Measurements from ENCODE around the gene SUV39H2.

SUV39H2 gene

DNA sequence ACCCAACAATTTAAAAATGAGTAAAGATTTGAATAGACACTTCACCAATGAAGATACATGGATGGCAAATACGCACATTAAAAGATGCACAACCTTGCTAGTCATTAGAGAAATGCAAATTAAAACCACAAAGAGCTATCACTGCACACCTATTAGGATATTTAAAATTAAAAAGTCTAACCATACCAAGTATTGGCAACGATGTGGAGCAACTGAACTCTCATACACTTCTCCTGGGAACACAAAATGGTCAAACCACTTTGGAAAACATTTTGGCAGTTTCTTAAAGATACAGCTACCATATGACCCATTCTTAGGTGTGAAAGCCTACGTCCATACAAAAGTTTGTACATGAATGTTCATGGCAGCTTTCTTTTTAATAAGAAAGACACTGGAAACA lies 39.2 kb downstream of the SUV39H2 start:
- no peak overlapping the region for H4K91ac ChIP-seq (ENCODE audit: low read depth, low read length)
- no peak overlapping the region for H3K4me3 ChIP-seq (ENCODE audit: low read depth, low read length)
- H2BK120ac ChIP-seq (ENCODE audit: insufficient read depth, low read length, poor library complexity) = no peak overlapping the region
- H3K18ac ChIP-seq (ENCODE audit: low read length) = no peak overlapping the region
- no peaks in the 10 kb centered on the region for H3K27me3 ChIP-seq (ENCODE audit: insufficient read depth, low read length)
- H3K27ac ChIP-seq (ENCODE audit: low read depth, low read length) = no peak overlapping the region
- no peak overlapping the region for H2BK12ac ChIP-seq (ENCODE audit: low read length)
- peaks cover 3% of the 10 kb centered on the region for H3K9me3 ChIP-seq (ENCODE audit: insufficient read depth, low read depth, low read length)
- no peak overlapping the region for H3K23ac ChIP-seq (ENCODE audit: low read length)
- no peaks in the 10 kb centered on the region for H3K79me2 ChIP-seq (ENCODE audit: control insufficient read depth, insufficient read depth, low read length, poor library complexity)
- H3K36me3 ChIP-seq (ENCODE audit: control insufficient read depth in 1 of 2, insufficient read depth in 2 of 2, low read length in 2 of 2) = peaks cover 16 to 26% of the 10 kb centered on the region in 2 experiments
- H3K4me1 ChIP-seq (ENCODE audit: control insufficient read depth in 1 of 2, insufficient read depth in 2 of 2, low read length in 2 of 2) = no peaks in the 10 kb centered on the region
- no peak overlapping the region for H4K8ac ChIP-seq (ENCODE audit: low read depth, low read length)
- no peak overlapping the region for H2AFZ ChIP-seq (ENCODE audit: insufficient read depth, low read length, poor library complexity)
- no peak overlapping the region for H3K4ac ChIP-seq (ENCODE audit: low read depth, low read length)
- no peak overlapping the region for H3K14ac ChIP-seq (ENCODE audit: low read length)
- no peak overlapping the region for H2AK5ac ChIP-seq (ENCODE audit: low read length)
- no peak overlapping the region for H2BK5ac ChIP-seq (ENCODE audit: low read depth, low read length, poor library complexity)
- no peak overlapping the region for H3K9ac ChIP-seq (ENCODE audit: low read length)
- H3K79me1 ChIP-seq (ENCODE audit: low read length) = no peaks in the 10 kb centered on the region
- WGBS (ENCODE audit: extremely low coverage, insufficient coverage, insufficient read length) = no CpG with 5 or more reads among the region's 3 CpGs
- no peak for DNase-seq
- no peak overlapping the region for H3K4me2 ChIP-seq (ENCODE audit: low read length)
- no peak overlapping the region for H4K12ac ChIP-seq (ENCODE audit: low read depth, low read length)

DNA sequence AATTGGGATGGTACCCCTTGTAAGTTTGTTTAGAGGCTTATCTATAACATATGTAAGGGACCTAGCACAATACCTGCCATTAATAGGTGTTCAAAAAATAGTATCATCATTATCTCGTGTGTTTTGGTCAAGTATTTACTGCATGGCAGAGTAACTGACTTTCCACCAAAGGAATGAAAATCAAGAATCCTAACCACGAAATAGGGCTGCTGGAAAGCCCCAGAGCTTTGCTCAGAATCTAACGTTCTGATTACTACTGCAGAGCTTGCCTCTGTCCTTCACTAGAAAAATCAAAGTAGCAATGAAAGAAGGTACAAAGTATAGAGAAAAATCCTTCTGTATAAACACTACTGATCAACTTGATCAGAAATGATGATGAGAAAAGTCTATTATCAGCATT lies 40.3 kb downstream of the SUV39H2 start:
- Histone ChIP-seq H2BK120ac (ENCODE audit: insufficient read depth, low read length, poor library complexity) (no peak overlapping the region), H3K4me3 (ENCODE audit: low read depth, low read length) (no peak overlapping the region)

DNA sequence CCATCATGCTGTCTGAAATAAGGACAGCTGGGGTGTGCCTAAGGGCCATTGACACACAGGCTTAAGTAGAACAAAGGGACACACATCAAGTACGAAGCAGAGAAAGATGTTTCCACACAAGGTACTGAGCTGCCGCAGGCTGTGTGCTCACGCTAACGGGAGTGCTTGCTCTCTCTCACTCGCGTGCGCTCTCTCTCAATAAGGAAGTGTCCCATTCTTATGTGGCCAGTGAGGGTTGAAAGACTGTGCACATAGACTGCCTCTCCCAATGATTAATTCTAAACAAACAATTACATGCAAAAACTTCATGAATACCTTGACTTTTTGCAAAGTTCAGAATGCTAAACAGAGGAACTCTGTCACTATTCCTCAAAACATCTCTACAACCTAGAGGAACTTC lies 45.3 kb downstream of the SUV39H2 start:
- Histone ChIP-seq H4K8ac (ENCODE audit: low read depth, low read length) (no peak overlapping the region), H2AK5ac (ENCODE audit: low read length) (no peak overlapping the region), H3K79me1 (ENCODE audit: low read length) (no peaks in the 10 kb centered on the region), H2AFZ (ENCODE audit: insufficient read depth, low read length, poor library complexity) (no peak overlapping the region), H3K18ac (ENCODE audit: low read length) (no peak overlapping the region), H2BK12ac (ENCODE audit: low read length) (no peak overlapping the region), H3K36me3 (ENCODE audit: control insufficient read depth in 1 of 2, insufficient read depth in 2 of 2, low read length in 2 of 2) (peaks cover 21 to 39% of the 10 kb centered on the region in 2 experiments), H4K12ac (ENCODE audit: low read depth, low read length) (no peak overlapping the region), H3K4me1 (ENCODE audit: control insufficient read depth in 1 of 2, insufficient read depth in 2 of 2, low read length in 2 of 2) (no peaks in the 10 kb centered on the region), H3K4ac (ENCODE audit: low read depth, low read length) (no peak overlapping the region), H4K91ac (ENCODE audit: low read depth, low read length) (no peak overlapping the region), H3K79me2 (ENCODE audit: control insufficient read depth, insufficient read depth, low read length, poor library complexity) (no peaks in the 10 kb centered on the region), H3K4me2 (ENCODE audit: low read length) (no peak overlapping the region), H2BK5ac (ENCODE audit: low read depth, low read length, poor library complexity) (no peak overlapping the region), H2BK120ac (ENCODE audit: insufficient read depth, low read length, poor library complexity) (no peak overlapping the region), H3K4me3 (ENCODE audit: low read depth, low read length) (peak overlapping the region; percentile 0), H3K23ac (ENCODE audit: low read length) (no peak overlapping the region), H3K14ac (ENCODE audit: low read length) (no peak overlapping the region), H3K9me3 (ENCODE audit: insufficient read depth, low read depth, low read length) (no peaks in the 10 kb centered on the region), H3K27me3 (ENCODE audit: insufficient read depth, low read length) (no peaks in the 10 kb centered on the region), H3K9ac (ENCODE audit: low read length) (no peak overlapping the region), H3K27ac (ENCODE audit: low read depth, low read length) (no peak overlapping the region)
- WGBS (ENCODE audit: extremely low coverage, insufficient coverage, insufficient read length) = no CpG with 5 or more reads among the region's 7 CpGs
- no peak for DNase-seq

More for the DNA sequence above, 40.3 kb downstream of the SUV39H2 start:
- H3K4me2 ChIP-seq (ENCODE audit: low read length) = no peak overlapping the region
- no peaks in the 10 kb centered on the region for H3K4me1 ChIP-seq (ENCODE audit: control insufficient read depth in 1 of 2, insufficient read depth in 2 of 2, low read length in 2 of 2)
- no peaks in the 10 kb centered on the region for H3K79me1 ChIP-seq (ENCODE audit: low read length)
- H3K23ac ChIP-seq (ENCODE audit: low read length) = no peak overlapping the region
- H2AK5ac ChIP-seq (ENCODE audit: low read length) = no peak overlapping the region
- H3K27me3 ChIP-seq (ENCODE audit: insufficient read depth, low read length) = no peaks in the 10 kb centered on the region
- H3K27ac ChIP-seq (ENCODE audit: low read depth, low read length) = no peak overlapping the region
- no peaks in the 10 kb centered on the region for H3K79me2 ChIP-seq (ENCODE audit: control insufficient read depth, insufficient read depth, low read length, poor library complexity)
- no CpG with 5 or more reads among the region's 3 CpGs for WGBS (ENCODE audit: extremely low coverage, insufficient coverage, insufficient read length)
- no peak overlapping the region for H4K12ac ChIP-seq (ENCODE audit: low read depth, low read length)
- H3K4ac ChIP-seq (ENCODE audit: low read depth, low read length) = no peak overlapping the region
- H2BK5ac ChIP-seq (ENCODE audit: low read depth, low read length, poor library complexity) = no peak overlapping the region
- H3K36me3 ChIP-seq (ENCODE audit: control insufficient read depth in 1 of 2, insufficient read depth in 2 of 2, low read length in 2 of 2) = peaks cover 18 to 31% of the 10 kb centered on the region in 2 experiments
- H3K9me3 ChIP-seq (ENCODE audit: insufficient read depth, low read depth, low read length) = peaks cover 3% of the 10 kb centered on the region
- H4K91ac ChIP-seq (ENCODE audit: low read depth, low read length) = no peak overlapping the region
- no peak overlapping the region for H3K18ac ChIP-seq (ENCODE audit: low read length)
- H3K14ac ChIP-seq (ENCODE audit: low read length) = no peak overlapping the region
- H4K8ac ChIP-seq (ENCODE audit: low read depth, low read length) = no peak overlapping the region
- no peak overlapping the region for H3K9ac ChIP-seq (ENCODE audit: low read length)
- no peak for DNase-seq
- H2BK12ac ChIP-seq (ENCODE audit: low read length) = no peak overlapping the region
- H2AFZ ChIP-seq (ENCODE audit: insufficient read depth, low read length, poor library complexity) = no peak overlapping the region

- no peak overlapping the region for H2AFZ ChIP-seq (ENCODE audit: insufficient read depth, low read length, poor library complexity)
- H3K14ac ChIP-seq (ENCODE audit: low read length) = no peak overlapping the region
- H2BK5ac ChIP-seq (ENCODE audit: low read depth, low read length, poor library complexity) = no peak overlapping the region
- H4K91ac ChIP-seq (ENCODE audit: low read depth, low read length) = no peak overlapping the region
- no peak overlapping the region for H3K4ac ChIP-seq (ENCODE audit: low read depth, low read length)
- H3K4me1 ChIP-seq (ENCODE audit: control insufficient read depth in 1 of 2, insufficient read depth in 2 of 2, low read length in 2 of 2) = no peaks in the 10 kb centered on the region
- H4K12ac ChIP-seq (ENCODE audit: low read depth, low read length) = no peak overlapping the region
- no CpG with 5 or more reads among the region's 2 CpGs for WGBS (ENCODE audit: extremely low coverage, insufficient coverage, insufficient read length)
- no peak overlapping the region for H3K4me3 ChIP-seq (ENCODE audit: low read depth, low read length)
- H3K9me3 ChIP-seq (ENCODE audit: insufficient read depth, low read depth, low read length) = no peaks in the 10 kb centered on the region
- no peak for DNase-seq
- H3K4me2 ChIP-seq (ENCODE audit: low read length) = no peak overlapping the region
- H3K36me3 ChIP-seq (ENCODE audit: control insufficient read depth in 1 of 2, insufficient read depth in 2 of 2, low read length in 2 of 2) = peaks cover 20 to 35% of the 10 kb centered on the region in 2 experiments
- no peak overlapping the region for H4K8ac ChIP-seq (ENCODE audit: low read depth, low read length)
- no peak overlapping the region for H3K23ac ChIP-seq (ENCODE audit: low read length)
- H3K27ac ChIP-seq (ENCODE audit: low read depth, low read length) = no peak overlapping the region
- no peak overlapping the region for H2AK5ac ChIP-seq (ENCODE audit: low read length)
- no peak overlapping the region for H2BK12ac ChIP-seq (ENCODE audit: low read length)
- no peak overlapping the region for H3K9ac ChIP-seq (ENCODE audit: low read length)
- no peak overlapping the region for H2BK120ac ChIP-seq (ENCODE audit: insufficient read depth, low read length, poor library complexity)
- H3K79me1 ChIP-seq (ENCODE audit: low read length) = no peaks in the 10 kb centered on the region
- H3K18ac ChIP-seq (ENCODE audit: low read length) = no peak overlapping the region
- no peaks in the 10 kb centered on the region for H3K79me2 ChIP-seq (ENCODE audit: control insufficient read depth, insufficient read depth, low read length, poor library complexity)
- no peaks in the 10 kb centered on the region for H3K27me3 ChIP-seq (ENCODE audit: insufficient read depth, low read length)
Observed at GRCh38 chr10:14925268-14925667, 46.6 kb downstream of the SUV39H2 start.
